CD4-positive, alpha-beta T cell treated with Interleukin-21 for 1 hour (primary cell): ENCODE results near the gene BEGAIN.

Experiments used
- DNase-seq: peaks from one replicate; pipeline ENCODE4 v3.0.0-alpha.2; 2020

The BEGAIN gene

GRCh38 chr14:100599981-100600380 lies 12.8 kb upstream of the BEGAIN start:
- DNase-seq, result no peak

- DNase-seq, result no peak
Observed at GRCh38 chr14:100594625-100594951, 7.4 kb upstream of the BEGAIN start.

GRCh38 chr14:100593751-100594624 lies 6.8 kb upstream of the BEGAIN start:
- no peak for DNase-seq

GRCh38 chr14:100592972-100593371 lies 5.8 kb upstream of the BEGAIN start:
- no peak for DNase-seq

- DNase-seq, result no peak
Observed at GRCh38 chr14:100592461-100592891, 5.3 kb upstream of the BEGAIN start.

- DNase-seq, result no peak
Observed at GRCh38 chr14:100591453-100592371, 4.5 kb upstream of the BEGAIN start.

- no peak for DNase-seq
Observed at GRCh38 chr14:100590726-100591452, 3.7 kb upstream of the BEGAIN start.

GRCh38 chr14:100589760-100590469 lies 2.7 kb upstream of the BEGAIN start:
- no peak for DNase-seq

GRCh38 chr14:100589071-100589759 lies 2.0 kb upstream of the BEGAIN start:
- DNase-seq, result no peak

GRCh38 chr14:100588671-100589070 lies 1.5 kb upstream of the BEGAIN start:
- no peak for DNase-seq

- no peak for DNase-seq
Observed at GRCh38 chr14:100587763-100588411, 670 bp upstream of the BEGAIN start.

GRCh38 chr14:100586403-100587085 lies 673 bp downstream of the BEGAIN start:
- DNase-seq, result no peak

GRCh38 chr14:100586153-100586402 lies 1.1 kb downstream of the BEGAIN start:
- no peak for DNase-seq

GRCh38 chr14:100585448-100586152 lies 1.6 kb downstream of the BEGAIN start:
- no peak for DNase-seq

- DNase-seq, result no peak
Observed at GRCh38 chr14:100584056-100585031, 2.9 kb downstream of the BEGAIN start.

GRCh38 chr14:100583245-100583644 lies 4.0 kb downstream of the BEGAIN start:
- DNase-seq, result no peak

- no peak for DNase-seq
Observed at GRCh38 chr14:100582496-100583165, 4.6 kb downstream of the BEGAIN start.
